HepG2 (cell line): Measurements from ENCODE around the gene INSIG2. TPM values are rescaled to one million over a fixed set of nuclear protein-coding genes. Genes with fewer than 3 reads are reported as not detected.

ENCODE experiments used
- AFF4 ChIP-seq: sonication (generic); formaldehyde crosslinking; IDR thresholded peaks from 2 replicates; pipeline ENCODE4 v1.4.0; 2020; ENCODE audit warnings: missing genetic modification reagents
- DNMT3B ChIP-seq: conservative IDR thresholded peaks from 2 replicates; pipeline ENCODE4 v1.6.1; 2016; ENCODE audit warnings: missing biosample characterization, control low read depth
- JDP2 ChIP-seq: sonication (generic); formaldehyde crosslinking; IDR thresholded peaks from 2 replicates; pipeline ENCODE4 v1.8.1; 2022; ENCODE audit warnings: missing genetic modification reagents, borderline replicate concordance
- MAF1 ChIP-seq: sonication (generic); formaldehyde crosslinking; IDR thresholded peaks from 2 replicates; pipeline ENCODE4 v1.5.0; 2020; ENCODE audit warnings: missing genetic modification reagents, borderline replicate concordance
- MAZ ChIP-seq, 2 experiments: sonication (generic) in 1 of 2; formaldehyde crosslinking in 1 of 2; IDR thresholded peaks; 2 replicates each; pipeline versions ENCODE4 v1.5.0 to v1.6.1; 2012 to 2020; ENCODE audit warnings: low read depth in 2 of 2, mild to moderate bottlenecking in 2 of 2, borderline replicate concordance in 1 of 2, improper control_type of control experiment in 1 of 2, low read length in 1 of 2, missing genetic modification reagents in 1 of 2, moderate library complexity in 1 of 2
- MEIS1 ChIP-seq: sonication (generic); formaldehyde crosslinking; IDR thresholded peaks from 2 replicates; pipeline ENCODE4 v1.9.0; 2021; ENCODE audit warnings: mild to moderate bottlenecking, missing genetic modification reagents, moderate library complexity, borderline replicate concordance
- MLLT10 ChIP-seq: sonication (generic); formaldehyde crosslinking; IDR thresholded peaks from 2 replicates; pipeline ENCODE4 v1.4.0; 2020; ENCODE audit warnings: missing genetic modification reagents
- NCOR1 ChIP-seq: fragments of 200-600 bp; sonication (generic); IDR thresholded peaks from 2 replicates; pipeline ENCODE4 v1.7.0; 2017; ENCODE audit warnings: antibody characterized with exemption, low read length, borderline replicate concordance
- RAD51 ChIP-seq: fragments of 450-650 bp; IDR thresholded peaks from 2 replicates; pipeline ENCODE4 v1.6.1; 2016; ENCODE audit warnings: borderline replicate concordance
- SIX1 ChIP-seq: sonication (generic); formaldehyde crosslinking; IDR thresholded peaks from 2 replicates; pipeline ENCODE4 v1.4.0; 2020; ENCODE audit warnings: missing genetic modification reagents, borderline replicate concordance
- SRSF4 ChIP-seq: fragments of 200-400 bp; formaldehyde crosslinking; IDR thresholded peaks from one replicate; pipeline ENCODE4 v1.6.1; 2018; ENCODE audit warnings: mild to moderate bottlenecking, low read depth, low read length, moderate library complexity; ENCODE audit not compliant: poor library complexity, severe bottlenecking
- TAF15 ChIP-seq: fragments of 200-400 bp; formaldehyde crosslinking; IDR thresholded peaks from one replicate; pipeline ENCODE4 v1.6.1; 2018; ENCODE audit warnings: mild to moderate bottlenecking, low read depth, low read length; ENCODE audit not compliant: poor library complexity, severe bottlenecking
- ZFP41 ChIP-seq: sonication (generic); formaldehyde crosslinking; IDR thresholded peaks from 2 replicates; pipeline ENCODE4 v1.4.0; 2020; ENCODE audit warnings: mild to moderate bottlenecking, missing genetic modification reagents, borderline replicate concordance
- ZMAT3 ChIP-seq: sonication (generic); formaldehyde crosslinking; conservative IDR thresholded peaks from 2 replicates; pipeline ENCODE4 v1.7.0; 2021; ENCODE audit warnings: missing genetic modification reagents
- ZNF678 ChIP-seq: sonication (generic); formaldehyde crosslinking; IDR thresholded peaks from 2 replicates; pipeline ENCODE4 v1.4.0; 2020; ENCODE audit warnings: mild to moderate bottlenecking, missing genetic modification reagents
- ZNF768 ChIP-seq: sonication (generic); formaldehyde crosslinking; IDR thresholded peaks from 2 replicates; pipeline ENCODE4 v1.4.0; 2020; ENCODE audit warnings: missing genetic modification reagents
- polyA plus RNA-seq, 8 experiments: library from polyadenylated mRNA; depleted of rRNA in 3 of 8; stranded (reverse) in 7 of 8; unstranded in 1 of 8; fragments of >200 nt; fragmentation: Illumina TruSeq in 4 of 8; extraction: Trizol in 4 of 8; gene quantifications; 2 replicates each; pipeline versions ENCODE4 v1.2.1 to v1.2.3, GENCODE V29; 2011 to 2016; ENCODE audit warnings: low read depth in 4 of 8, missing spikeins in 1 of 8, mixed read lengths in 1 of 8; ENCODE audit not compliant: insufficient read depth in 1 of 8
- total RNA-seq, 5 experiments: library from RNA; depleted of rRNA; stranded (reverse); fragments of >200 nt; fragmentation: Illumina TruSeq; extraction: Trizol; gene quantifications; 2 replicates each; pipeline ENCODE4 v1.2.3, GENCODE V29; 2016; ENCODE audit warnings: low read depth in 1 of 5
- TF ChIP-seq, protein P1 (sequence below): sonication (generic); formaldehyde crosslinking; IDR thresholded peaks from 2 replicates; pipeline ENCODE4 v1.5.1; 2020; ENCODE audit warnings: missing genetic modification reagents, mild to moderate bottlenecking, borderline replicate concordance
- TF ChIP-seq, protein P2 (sequence below): sonication (generic); formaldehyde crosslinking; conservative IDR thresholded peaks from 2 replicates; pipeline ENCODE4 v1.5.0; 2020; ENCODE audit warnings: missing genetic modification reagents
- TF ChIP-seq, protein P3 (sequence below): sonication (generic); formaldehyde crosslinking; IDR thresholded peaks from 2 replicates; pipeline ENCODE4 v1.4.0; 2020; ENCODE audit warnings: low read depth, mild to moderate bottlenecking, missing genetic modification reagents

Gene INSIG2
- total and polyA plus RNA-seq, 2 of the 13 experiments (the other 11 are each of a cell fraction or from before 2014, with no cell fraction given), result 73.5 to 481 TPM

DNA sequence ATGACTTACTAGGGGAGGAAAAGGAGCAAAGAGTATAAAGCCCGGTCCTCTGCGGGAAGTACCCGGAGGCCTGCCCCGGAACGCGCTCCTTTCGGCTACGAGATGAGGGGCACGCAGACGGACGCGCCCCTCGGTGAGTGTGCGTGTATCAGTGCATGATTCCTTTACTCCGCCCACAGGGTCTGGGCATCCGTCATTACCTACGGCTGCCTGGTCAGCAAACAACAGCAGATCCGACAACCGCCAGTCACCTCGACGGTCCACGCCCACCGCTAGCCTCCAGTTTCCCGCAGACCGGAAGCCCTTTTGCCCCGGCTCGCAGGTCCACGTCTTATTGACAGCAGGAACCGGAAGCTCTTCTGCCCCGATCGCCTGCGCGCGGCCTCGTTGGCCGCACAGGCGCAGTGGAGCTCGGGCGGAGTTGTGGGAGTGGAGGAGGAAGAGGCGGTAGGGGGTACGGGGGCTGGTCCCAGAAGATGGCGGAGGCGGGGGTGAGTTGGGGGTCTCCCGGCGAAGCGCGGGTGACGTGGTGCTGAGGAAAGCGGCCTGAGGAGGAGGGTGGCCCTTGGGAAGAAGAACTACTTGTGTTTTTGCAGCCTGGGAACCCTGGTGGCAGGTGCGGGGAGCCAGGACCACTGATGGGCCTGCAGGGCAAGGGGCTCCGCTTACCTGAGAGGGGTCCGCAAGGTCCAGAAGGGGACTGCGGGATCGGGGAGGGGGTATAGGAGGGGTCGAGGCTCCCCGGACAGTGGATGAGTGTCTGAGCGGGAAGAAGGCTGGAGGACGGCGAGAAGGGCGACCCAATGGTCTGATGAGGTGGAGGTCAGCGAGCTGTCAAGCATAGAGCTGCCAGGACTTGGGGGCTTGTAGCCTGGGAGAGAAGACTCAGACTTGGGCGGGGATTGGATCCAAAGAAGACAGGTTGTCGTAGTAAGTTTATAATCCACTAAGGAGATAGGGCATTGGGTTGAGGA, at the start of gene INSIG2 (continued):
- TF ChIP-seq AFF4 (CRISPR knock-in tag) (peak; percentile 68; the same call in 1 of the 2 replicates), MEIS1 (peak; percentile 98; the same call in 1 of the 2 replicates), ZNF678 (no peak), ZNF768 (CRISPR knock-in tag) (0 out of 2 replicates have a peak, but pooled peaks have one; percentile 9), ZFP41 (CRISPR knock-in tag) (0 out of 2 replicates have a peak, but pooled peaks have one; percentile 60), RAD51 (no peak), SRSF4 (no peak), JDP2 (CRISPR knock-in tag) (no peak), SIX1 (CRISPR knock-in tag) (no peak), MAZ (IDR thresholded peaks at IDR 0.05; ENCODE audit: borderline replicate concordance, low read depth, low read length) (peak; percentile 29; the same call in 1 of the 2 replicates), MAZ (CRISPR knock-in tag; IDR thresholded peaks at IDR 0.05; ENCODE audit: low read depth) (peak; percentile 87), DNMT3B (CRISPR knock-in tag) (no peak), ZMAT3 (CRISPR knock-in tag) (peak; percentile 97), NCOR1 (no peak; the same call in 1 of the 2 replicates), MLLT10 (CRISPR knock-in tag) (no peak), TAF15 (no peak), MAF1 (CRISPR knock-in tag) (peak; percentile 35; the same call in 1 of the 2 replicates)
- TF ChIP-seq, protein P1, sequence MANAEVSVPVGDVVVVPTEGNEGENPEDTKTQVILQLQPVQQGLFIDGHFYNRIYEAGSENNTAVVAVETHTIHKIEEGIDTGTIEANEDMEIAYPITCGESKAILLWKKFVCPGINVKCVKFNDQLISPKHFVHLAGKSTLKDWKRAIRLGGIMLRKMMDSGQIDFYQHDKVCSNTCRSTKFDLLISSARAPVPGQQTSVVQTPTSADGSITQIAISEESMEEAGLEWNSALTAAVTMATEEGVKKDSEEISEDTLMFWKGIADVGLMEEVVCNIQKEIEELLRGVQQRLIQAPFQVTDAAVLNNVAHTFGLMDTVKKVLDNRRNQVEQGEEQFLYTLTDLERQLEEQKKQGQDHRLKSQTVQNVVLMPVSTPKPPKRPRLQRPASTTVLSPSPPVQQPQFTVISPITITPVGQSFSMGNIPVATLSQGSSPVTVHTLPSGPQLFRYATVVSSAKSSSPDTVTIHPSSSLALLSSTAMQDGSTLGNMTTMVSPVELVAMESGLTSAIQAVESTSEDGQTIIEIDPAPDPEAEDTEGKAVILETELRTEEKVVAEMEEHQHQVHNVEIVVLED (CRISPR knock-in tag), result peak; percentile 89
- TF ChIP-seq, protein P2, sequence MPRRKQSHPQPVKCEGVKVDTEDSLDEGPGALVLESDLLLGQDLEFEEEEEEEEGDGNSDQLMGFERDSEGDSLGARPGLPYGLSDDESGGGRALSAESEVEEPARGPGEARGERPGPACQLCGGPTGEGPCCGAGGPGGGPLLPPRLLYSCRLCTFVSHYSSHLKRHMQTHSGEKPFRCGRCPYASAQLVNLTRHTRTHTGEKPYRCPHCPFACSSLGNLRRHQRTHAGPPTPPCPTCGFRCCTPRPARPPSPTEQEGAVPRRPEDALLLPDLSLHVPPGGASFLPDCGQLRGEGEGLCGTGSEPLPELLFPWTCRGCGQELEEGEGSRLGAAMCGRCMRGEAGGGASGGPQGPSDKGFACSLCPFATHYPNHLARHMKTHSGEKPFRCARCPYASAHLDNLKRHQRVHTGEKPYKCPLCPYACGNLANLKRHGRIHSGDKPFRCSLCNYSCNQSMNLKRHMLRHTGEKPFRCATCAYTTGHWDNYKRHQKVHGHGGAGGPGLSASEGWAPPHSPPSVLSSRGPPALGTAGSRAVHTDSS (CRISPR knock-in tag), result no peak
- TF ChIP-seq, protein P3, sequence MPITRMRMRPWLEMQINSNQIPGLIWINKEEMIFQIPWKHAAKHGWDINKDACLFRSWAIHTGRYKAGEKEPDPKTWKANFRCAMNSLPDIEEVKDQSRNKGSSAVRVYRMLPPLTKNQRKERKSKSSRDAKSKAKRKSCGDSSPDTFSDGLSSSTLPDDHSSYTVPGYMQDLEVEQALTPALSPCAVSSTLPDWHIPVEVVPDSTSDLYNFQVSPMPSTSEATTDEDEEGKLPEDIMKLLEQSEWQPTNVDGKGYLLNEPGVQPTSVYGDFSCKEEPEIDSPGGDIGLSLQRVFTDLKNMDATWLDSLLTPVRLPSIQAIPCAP (CRISPR knock-in tag), result no peak
